Peyer's patch (tissue), 4 donors: ENCODE measurements around the gene RAD51B. TPM values are rescaled to one million over a fixed set of nuclear protein-coding genes. Genes with fewer than 3 reads are reported as not detected.

Experiments used
- DNase-seq, 3 donors: peaks; one replicate each; pipeline ENCODE4 v3.0.0-alpha.2; 2017 to 2019
- H3K27ac ChIP-seq, 4 donors: fragments of 200-600 bp; sonication (generic); one replicate each; pipeline ENCODE4 v1.5.1; 2016 to 2019
- H3K27me3 ChIP-seq, 2 donors: fragments of 200-600 bp; sonication (generic); one replicate each; pipeline ENCODE4 v1.5.1; 2019
- H3K36me3 ChIP-seq, 3 donors: fragments of 200-600 bp; sonication (generic); one replicate each; pipeline ENCODE4 v1.5.1; 2016 to 2019
- H3K4me1 ChIP-seq, 4 donors: fragments of 200-600 bp; sonication (generic); one replicate each; pipeline ENCODE4 v1.5.1; 2016 to 2019
- H3K4me3 ChIP-seq, 4 donors: fragments of 200-600 bp; sonication (generic); 1 replicate in 3 of 4; 2 replicates in 1 of 4; pipeline ENCODE4 v1.5.1; 2016 to 2019; ENCODE audit warnings: mild to moderate bottlenecking in 1 of 4
- H3K9me3 ChIP-seq, 4 donors: fragments of 200-600 bp; sonication (generic); one replicate each; pipeline ENCODE4 v1.5.1; 2016 to 2019; ENCODE audit warnings: mild to moderate bottlenecking in 1 of 4
- CTCF ChIP-seq, 6 experiments: fragments of 450-650 bp in 4 of 6; fragments of 200-600 bp in 2 of 6; sonication (generic) in 1 of 6; IDR thresholded peaks; one replicate each; pipeline ENCODE4 v1.5.1; 2017 to 2019; ENCODE audit warnings: antibody characterized with exemption in 6 of 6, mild to moderate bottlenecking in 3 of 6, moderate library complexity in 1 of 6
- POLR2A ChIP-seq, 2 donors: fragments of 450-650 bp; IDR thresholded peaks; one replicate each; pipeline ENCODE4 v1.5.1; 2017; ENCODE audit warnings: antibody characterized with exemption in 2 of 2, mild to moderate bottlenecking in 2 of 2, moderate library complexity in 2 of 2
- total RNA-seq, 4 donors: library from RNA; depleted of rRNA; stranded (reverse); fragments of >200 nt; gene quantifications; one replicate each; pipeline ENCODE4 v1.1.0, GENCODE V29; 2016

The RAD51B gene
- total RNA-seq, 4 donors from 2014 or later, result 12.6 to 103 (median 33.1) TPM

GRCh38 chr14:67784244-67784823 lies 35.2 kb upstream of the RAD51B start:
- no peak overlapping the region for H3K4me3 ChIP-seq
- TF ChIP-seq CTCF (IDR thresholded peaks at IDR 0.05) (no peak), POLR2A (IDR thresholded peaks at IDR 0.05) (no peak)
- H3K36me3 ChIP-seq, result peaks cover 0 to 97% (median 3%) of the 10 kb centered on the region in 3 donors
- no peaks in the 10 kb centered on the region for H3K27me3 ChIP-seq
- no peak for DNase-seq
- no peaks in the 10 kb centered on the region for H3K4me1 ChIP-seq
- no peak overlapping the region for H3K27ac ChIP-seq
- H3K9me3 ChIP-seq, result no peaks in the 10 kb centered on the region

GRCh38 chr14:67785270-67786109 lies 34.1 kb upstream of the RAD51B start:
- DNase-seq, result no peak
- Histone ChIP-seq H3K27ac (no peak overlapping the region), H3K9me3 (no peaks in the 10 kb centered on the region), H3K36me3 (peaks cover 0 to 97% (median 3%) of the 10 kb centered on the region in 3 donors), H3K4me3 (no peak overlapping the region), H3K4me1 (no peaks in the 10 kb centered on the region), H3K27me3 (no peaks in the 10 kb centered on the region)
- TF ChIP-seq CTCF (IDR thresholded peaks at IDR 0.05) (no peak), POLR2A (IDR thresholded peaks at IDR 0.05) (no peak)

GRCh38 chr14:67787673-67788072 lies 31.9 kb upstream of the RAD51B start:
- no peak for DNase-seq
- no peak overlapping the region for H3K4me3 ChIP-seq
- H3K27me3 ChIP-seq, result no peaks in the 10 kb centered on the region
- no peaks in the 10 kb centered on the region for H3K4me1 ChIP-seq
- no peak for TF ChIP-seq CTCF (IDR thresholded peaks at IDR 0.05)
- TF ChIP-seq POLR2A (IDR thresholded peaks at IDR 0.05), result no peak
- H3K9me3 ChIP-seq, result no peaks in the 10 kb centered on the region
- no peak overlapping the region for H3K27ac ChIP-seq
- peaks cover 0 to 98% (median 3%) of the 10 kb centered on the region in 3 donors for H3K36me3 ChIP-seq

- no peak overlapping the region for H3K4me3 ChIP-seq
- H3K4me1 ChIP-seq, result no peaks in the 10 kb centered on the region
- peaks cover 0 to 99% (median 0%) of the 10 kb centered on the region in 3 donors for H3K36me3 ChIP-seq
- no peaks in the 10 kb centered on the region for H3K27me3 ChIP-seq
- TF ChIP-seq CTCF (IDR thresholded peaks at IDR 0.05) (no peak), POLR2A (IDR thresholded peaks at IDR 0.05) (no peak)
- no peaks in the 10 kb centered on the region for H3K9me3 ChIP-seq
- H3K27ac ChIP-seq, result no peak overlapping the region
- no peak for DNase-seq
Measured at GRCh38 chr14:67798731-67799130, 20.8 kb upstream of the RAD51B start.

GRCh38 chr14:67800743-67801142 lies 18.8 kb upstream of the RAD51B start:
- H3K27me3 ChIP-seq, result no peaks in the 10 kb centered on the region
- no peak overlapping the region for H3K27ac ChIP-seq
- TF ChIP-seq CTCF (IDR thresholded peaks at IDR 0.05) (no peak), POLR2A (IDR thresholded peaks at IDR 0.05) (no peak)
- no peak for DNase-seq
- no peaks in the 10 kb centered on the region for H3K4me1 ChIP-seq
- H3K36me3 ChIP-seq, result peaks cover 0 to 100% (median 0%) of the 10 kb centered on the region in 3 donors
- no peak overlapping the region for H3K4me3 ChIP-seq
- H3K9me3 ChIP-seq, result no peaks in the 10 kb centered on the region
